HG02943 (cell line): Measurements from ENCODE around the gene VMO1.

Experiments
- ATAC-seq: cut with Tn5 transposase; IDR thresholded peaks from one replicate; pipeline ENCODE4 v1.9.1; 2021; ENCODE audit warnings: mild to moderate bottlenecking, low read depth, moderate library complexity; ENCODE audit not compliant: unreplicated experiment

Gene VMO1

DNA sequence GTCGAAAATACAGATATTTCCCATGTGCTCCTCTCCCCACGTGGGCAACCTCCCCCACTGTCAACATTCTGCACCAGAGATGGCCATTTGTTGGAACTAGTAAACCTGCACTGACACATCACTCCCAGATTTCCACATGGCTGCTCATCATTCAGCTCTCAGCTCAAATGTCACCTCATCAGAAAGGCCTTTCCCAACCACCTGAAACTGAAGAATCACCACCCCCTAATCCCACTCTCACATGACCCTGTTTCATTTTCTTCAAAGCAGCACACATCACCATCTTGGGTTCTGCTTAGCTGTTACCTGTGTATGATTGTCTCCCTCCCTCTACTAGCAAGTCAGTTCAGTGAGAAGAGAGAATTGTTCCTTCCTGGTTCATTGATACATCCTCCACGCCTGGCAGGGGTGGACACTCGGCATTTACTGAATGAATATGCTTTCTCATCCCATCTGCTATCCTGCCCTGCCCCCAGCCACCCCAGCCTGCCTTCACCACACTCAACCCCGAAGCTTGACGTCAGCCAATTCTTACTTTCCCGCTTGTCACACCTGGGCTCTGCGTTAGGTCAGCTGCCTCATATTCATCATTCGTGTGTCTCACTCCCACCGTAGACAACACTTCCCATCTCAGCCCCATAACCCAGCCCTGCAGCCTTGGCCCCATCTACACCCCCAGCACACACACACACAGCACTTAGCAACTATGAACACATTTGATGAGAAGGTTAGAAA lies 14.5 kb upstream of the VMO1 start:
- ATAC-seq: no peak

DNA sequence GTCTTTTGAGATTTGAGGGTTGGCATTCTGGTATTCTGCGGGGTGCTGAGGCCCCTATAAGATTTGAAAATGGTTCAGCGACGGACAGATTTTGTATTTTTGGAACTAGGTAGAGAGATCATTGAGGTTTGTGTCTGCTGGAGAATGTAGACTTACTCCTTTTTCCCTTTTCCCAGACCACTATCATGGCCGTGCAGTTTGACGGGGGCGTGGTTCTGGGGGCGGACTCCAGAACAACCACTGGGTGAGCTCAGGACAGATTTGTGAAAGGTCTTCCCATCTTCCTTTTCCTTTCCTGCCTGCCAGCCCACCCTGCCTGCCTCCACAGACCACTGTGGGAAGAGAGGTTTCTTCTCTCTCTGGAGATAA lies 10.4 kb upstream of the VMO1 start:
- ATAC-seq: no peak

DNA sequence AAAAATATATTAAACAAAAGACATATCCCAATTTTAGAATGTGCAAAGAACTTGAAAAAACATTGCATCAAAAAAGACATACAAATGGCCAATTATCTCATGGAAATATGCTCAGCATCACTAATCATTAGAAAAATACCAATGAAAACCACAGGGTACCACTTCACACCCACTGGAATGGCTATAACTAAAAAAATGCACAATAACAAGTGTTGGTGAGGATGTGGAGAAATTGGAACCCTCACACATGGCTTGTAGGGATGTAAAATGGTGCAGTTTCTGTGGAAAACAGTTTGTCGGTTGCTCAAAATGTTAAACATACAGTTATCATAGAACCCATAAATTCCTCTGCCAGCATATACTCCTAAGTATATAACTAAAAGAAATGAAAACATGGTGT lies 9.0 kb upstream of the VMO1 start:
- no peak for ATAC-seq

DNA sequence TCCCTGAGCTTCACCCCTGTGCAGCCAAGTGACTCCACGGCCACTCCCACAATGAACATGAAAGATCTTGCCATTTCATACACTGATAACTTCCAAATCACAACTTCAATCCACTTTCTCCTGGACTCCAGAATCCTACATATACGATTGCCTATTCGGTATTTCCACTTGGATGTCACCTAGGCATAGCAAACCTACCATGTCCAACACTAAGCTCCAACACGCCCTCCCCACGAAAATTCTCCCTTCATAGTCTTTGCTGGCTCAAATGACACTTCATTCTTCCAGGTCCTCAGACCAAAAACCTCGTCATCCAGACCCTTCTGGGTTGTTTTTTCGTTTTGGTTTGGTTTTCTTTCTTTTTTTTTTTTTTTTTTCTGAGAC lies 4.5 kb upstream of the VMO1 start:
- no peak for ATAC-seq

- ATAC-seq: peak; percentile 78
These were observed 4.0 kb upstream of the VMO1 start for GRCh38 chr17:4789951-4790704.

DNA sequence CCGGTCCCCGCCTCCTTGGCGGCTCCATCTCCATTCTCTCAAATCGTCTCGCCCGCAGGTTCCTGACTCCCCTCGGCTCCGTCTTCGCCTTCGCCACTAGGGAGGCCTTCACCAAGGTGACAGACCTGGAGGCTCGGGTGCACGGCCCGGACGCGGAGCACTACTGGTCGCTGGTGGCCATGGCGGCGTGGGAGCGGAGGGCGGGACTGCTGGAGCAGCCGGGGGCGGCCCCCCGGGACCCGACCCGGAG lies 3.5 kb upstream of the VMO1 start:
- ATAC-seq: no peak

GRCh38 chr17:4788807-4789700 lies 2.9 kb upstream of the VMO1 start, which contains the start of gene GLTPD2:
TSS of gene GLTPD2 (plus strand) at chr17:4788964. CDS start at chr17:4789012, 48 bp downstream.
- ATAC-seq: no peak

DNA sequence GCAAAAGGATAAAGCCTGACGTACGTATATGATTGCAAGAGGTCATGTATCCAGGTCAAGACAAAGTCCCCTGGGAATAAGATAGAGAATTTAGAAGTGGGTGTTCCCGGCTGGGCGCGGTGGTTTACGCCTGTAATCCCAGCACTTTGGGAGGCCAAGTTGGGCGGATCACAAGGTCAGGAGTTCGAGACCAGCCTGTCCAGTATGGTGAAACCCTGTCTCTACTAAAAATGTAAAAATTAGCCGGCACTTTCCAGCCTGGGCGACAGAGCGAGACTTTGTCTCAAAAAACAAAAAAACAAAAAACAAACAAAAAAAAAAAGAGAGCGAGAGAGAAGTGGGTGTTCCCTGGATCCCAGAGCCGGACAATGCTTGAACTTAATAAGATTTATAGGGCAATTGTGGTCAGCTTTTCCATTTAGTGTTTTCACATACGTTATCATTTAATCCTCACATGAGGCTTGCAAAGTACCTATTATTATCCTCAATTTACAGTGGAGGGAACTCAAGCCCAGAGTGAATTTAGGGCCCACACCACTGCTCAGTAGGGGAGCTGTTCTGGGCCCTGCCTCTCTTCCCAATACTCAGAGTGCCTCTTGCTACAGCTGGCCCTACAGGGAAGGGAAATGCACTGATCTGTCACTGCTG lies 2.1 kb upstream of the VMO1 start:
- ATAC-seq: no peak

DNA sequence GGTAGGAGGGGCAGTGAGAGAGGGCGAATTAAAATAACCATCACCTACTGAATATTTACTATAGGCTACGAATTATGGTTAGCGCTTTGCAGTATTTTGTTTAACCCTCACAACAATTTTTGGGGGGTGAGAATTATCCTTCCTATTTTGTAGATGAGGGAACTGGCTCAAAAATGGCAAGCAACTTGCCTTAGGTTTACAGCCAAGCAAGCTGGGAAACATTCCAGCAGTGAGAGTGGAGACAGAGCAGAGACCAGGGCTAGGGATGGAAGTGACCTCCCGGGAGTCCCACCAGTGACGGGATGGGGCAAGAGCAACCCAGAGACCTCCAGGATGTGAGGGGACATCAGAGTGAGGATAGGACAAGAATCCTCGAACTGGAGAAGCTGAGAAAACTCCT lies 352 bp upstream of the VMO1 start:
- ATAC-seq: no peak

GRCh38 chr17:4785311-4786105 lies 656 bp downstream of the VMO1 start:
- ATAC-seq: no peak

GRCh38 chr17:4782652-4783051 lies 3.5 kb downstream of the VMO1 start:
- ATAC-seq: no peak

GRCh38 chr17:4780325-4780955 lies 5.7 kb downstream of the VMO1 start:
- no peak for ATAC-seq

DNA sequence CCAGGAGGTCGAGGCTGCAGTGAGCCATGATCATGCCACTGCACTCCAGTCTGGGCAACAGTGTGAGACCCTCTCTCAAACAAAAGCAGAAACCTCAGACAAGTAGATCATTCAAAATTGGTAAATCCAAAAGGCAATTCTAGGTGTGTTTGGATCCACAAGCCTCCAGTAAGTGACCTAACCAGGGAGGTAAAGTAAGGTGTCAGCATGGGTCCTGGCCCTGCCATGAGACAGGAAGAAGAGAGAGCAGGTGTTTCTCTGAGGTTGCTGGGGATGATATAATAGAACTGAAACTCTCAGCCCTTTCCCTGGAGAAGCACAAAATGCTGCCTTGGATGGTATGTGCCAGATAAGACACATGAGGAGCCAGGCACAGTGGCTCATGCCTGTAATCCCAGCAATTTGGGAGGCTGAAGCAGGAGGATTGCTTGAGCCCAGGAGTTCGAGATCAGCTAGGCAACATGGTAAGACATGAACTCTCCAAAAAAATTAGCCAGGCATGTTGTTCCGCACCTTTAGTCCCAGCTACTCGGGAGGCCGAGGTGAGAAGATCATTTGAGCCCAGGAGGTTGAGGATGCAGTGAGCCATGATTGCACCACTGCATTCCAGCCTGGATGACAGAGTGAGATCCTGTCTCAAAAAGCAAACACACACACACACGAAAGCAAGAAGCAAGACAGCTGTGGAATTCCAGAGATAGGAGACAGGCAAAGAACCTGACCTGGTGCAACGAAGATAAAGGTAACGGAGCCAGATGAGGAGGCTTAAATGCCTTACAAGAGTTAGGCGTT lies 8.0 kb downstream of the VMO1 start:
- no peak for ATAC-seq

GRCh38 chr17:4772235-4772613 lies 13.9 kb downstream of the VMO1 start:
- ATAC-seq: no peak

DNA sequence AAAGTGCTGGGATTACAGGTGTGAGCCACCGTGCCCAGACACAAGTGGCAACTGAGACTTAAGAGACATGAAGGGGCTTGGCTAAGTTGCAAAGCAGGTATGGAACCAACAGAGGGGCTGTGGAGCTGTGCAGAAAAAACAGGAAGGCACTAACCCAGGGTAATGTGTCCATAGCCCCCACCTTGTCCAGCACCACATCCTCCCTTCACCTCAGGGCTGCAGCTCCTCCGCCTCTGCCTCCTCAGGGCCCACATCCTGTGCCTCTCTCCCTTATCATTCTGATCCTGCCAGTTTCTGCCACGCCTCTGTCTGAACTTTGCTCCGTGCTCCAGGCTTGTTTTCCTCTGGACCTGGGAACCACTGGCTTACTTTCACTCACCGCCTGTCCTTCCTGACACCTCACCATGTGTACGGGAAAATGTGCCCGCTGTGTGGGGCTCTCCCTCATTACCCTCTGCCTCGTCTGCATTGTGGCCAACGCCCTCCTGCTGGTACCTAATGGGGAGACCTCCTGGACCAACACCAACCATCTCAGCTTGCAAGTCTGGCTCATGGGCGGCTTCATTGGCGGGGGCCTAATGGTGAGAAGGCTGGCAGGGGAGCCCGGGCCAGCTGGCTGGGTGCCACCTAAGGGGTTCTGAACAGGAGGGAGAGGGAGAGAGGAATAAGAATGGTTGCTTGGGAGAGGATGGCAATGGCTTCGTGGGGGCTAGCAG lies 14.5 kb downstream of the VMO1 start, which contains the start of gene TM4SF5:
Gene TM4SF5, plus strand, starts transcription at position 368 of the 716 bp plus-strand sequence. Its CDS starts 37 bp downstream, at position 405.
- ATAC-seq: no peak

DNA sequence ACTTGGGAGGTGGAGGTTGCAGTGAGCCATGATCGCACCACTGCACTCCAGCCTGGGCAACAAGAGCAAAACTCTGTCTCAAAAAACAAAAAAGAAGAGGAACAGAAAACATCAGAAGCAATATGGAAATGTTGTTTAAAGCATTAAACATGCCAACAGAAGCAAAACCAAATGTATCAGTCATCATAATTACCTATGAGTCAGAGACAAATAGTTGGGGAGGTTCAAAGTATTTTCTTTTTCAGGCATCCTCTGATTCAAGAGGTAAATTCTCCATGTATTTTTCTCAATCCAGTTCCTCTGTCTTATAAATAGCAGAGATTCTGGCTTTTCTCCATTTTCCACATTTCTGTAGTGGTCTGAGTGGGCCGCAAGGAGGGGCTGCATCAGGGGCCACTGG lies 16.5 kb downstream of the VMO1 start:
- ATAC-seq: no peak

DNA sequence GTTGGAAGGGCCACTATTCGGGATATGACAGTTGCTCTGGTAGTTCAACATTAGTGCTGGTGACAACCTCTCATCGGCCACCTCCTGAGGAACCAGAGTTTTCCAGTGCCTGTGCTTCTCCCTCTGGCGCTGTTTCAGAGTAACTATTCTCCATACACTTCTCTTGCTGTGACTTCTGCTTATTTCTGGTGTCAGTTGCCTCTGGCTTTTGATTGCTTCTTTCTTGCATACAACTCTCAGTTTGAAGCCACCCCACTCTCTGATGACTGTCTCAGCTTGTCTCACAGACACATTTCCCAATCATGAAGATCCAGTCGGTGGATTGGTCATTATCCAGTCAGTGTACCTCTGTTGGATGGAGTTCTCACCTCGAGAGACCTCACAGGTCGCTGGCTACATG lies 17.9 kb downstream of the VMO1 start:
- no peak for ATAC-seq

DNA sequence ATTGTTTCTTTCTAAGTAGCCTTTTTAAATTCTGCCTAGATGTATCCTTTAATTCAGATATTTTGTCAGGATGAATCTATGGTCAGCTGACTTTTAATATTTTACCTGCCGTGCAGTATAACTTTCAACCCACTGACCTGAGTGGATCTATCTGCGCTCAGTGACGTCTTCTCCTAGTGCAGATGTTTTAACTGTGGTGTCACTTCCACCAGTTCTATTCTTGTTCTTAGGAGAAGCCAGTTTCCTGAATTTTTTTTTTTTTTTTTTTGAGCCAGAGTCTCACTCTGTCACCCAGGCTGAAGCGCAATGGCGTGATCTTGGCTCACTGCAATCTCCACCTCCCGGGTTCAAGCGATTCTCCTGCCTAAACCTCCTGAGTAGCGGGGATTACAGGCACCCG lies 19.4 kb downstream of the VMO1 start:
- ATAC-seq: no peak
